GM21576 (cell line): ENCODE results near the gene GLDC.
A peak's percentile ranks its signal among the peaks of the same experiment; 100 is the strongest.
"Not testable (repeated sequence)": the region's sequence is repeated elsewhere in the genome, so short reads cannot be mapped to it uniquely, and the experiment has no call there.

Experiments
- ATAC-seq: cut with Tn5 transposase; IDR thresholded peaks from one replicate; pipeline ENCODE4 v1.9.1; 2021; ENCODE audit warnings: mild to moderate bottlenecking, moderate library complexity; ENCODE audit not compliant: unreplicated experiment

Gene GLDC

DNA sequence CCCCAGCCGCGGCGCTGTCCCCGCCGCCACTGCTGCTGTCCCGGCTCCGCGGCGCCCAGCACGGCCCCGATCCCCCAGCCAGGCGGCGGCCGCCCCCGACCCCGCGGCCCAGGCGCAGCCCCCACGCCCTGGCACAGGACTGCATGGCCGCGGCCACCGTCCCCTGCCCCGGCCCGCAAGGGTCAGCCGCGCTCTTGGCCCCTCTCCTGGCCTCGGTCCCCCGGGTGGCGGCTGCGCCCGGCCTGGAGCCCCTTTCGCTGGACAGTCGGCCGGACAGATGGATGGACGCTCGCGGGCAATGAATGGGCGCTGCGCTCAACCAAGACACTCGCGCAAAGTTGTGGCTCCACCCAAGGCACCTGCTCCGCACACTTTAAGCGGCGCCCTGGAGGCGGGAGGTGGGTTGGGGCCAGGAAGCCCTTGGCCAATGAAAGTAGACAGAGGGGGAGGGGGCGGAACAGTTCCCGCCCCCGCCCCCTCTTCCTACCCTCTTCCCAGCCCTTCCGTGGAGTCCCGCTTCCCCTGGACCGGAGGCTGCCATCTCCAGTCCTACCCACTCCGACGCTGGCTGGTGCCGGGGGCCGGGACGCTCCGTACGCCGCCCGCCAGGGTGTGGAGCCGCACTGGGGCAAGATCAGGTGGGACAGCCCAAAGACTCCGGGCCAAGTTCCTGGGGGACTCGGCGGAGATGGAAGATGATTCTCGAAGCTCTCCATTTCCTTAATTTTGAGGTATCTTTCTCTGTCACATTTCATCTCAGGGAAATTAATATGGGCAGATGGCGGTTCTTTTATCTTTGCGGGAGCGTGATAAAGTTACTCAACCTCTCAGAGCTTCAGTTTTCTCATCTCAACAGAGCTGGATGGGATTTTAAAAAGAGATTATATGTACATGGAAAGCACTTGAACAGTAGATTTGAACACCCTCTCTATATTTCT lies at the start of gene GLDC:
TSS of gene GLDC (minus strand) at position 375 of the 938 bp plus-strand sequence. CDS start at position 145, 230 bp downstream.
- peak; percentile 90 for ATAC-seq

DNA sequence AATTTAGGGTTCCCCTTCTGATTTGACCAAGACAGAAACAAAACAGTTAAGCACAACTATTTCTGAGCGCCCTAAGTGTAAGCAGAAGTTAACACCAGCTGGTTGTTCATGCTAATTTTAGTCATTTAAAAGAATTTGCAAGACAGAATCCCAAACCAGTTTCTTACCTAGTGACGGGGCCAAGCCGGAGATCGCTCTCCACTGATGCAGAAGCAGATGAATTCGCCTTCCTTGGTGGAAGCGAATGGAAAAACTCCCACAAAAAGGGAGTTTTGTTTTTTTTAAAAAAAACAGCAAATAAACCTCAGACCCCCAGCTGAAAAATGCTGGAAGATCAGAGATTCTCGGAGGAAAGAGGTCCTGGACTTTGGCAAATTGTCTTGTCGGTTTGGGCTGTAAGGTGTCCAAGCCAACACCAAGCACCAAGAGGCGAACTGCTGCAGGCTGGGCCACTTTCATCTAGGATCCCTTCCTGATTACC lies 47.4 kb upstream of the GLDC start:
- ATAC-seq, result no peak

DNA sequence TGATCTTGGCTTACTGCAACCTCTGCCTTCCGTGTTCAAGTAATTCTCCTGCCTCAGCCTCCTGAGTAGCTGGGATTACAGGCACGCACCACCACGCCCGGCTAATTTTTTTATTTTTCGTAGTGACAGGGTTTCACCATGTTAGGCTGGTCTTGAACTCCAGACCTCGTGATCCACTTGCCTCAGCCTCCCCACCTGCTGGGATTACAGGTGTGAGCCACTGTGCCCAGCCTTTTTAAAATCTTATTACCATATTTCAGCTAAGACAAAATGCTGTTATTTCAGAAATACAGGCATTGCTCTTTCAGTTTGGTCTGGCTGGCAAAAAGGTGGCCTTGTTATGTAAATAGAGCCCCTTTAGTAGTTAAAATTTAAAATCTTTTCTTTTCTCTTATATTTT lies 46.9 kb upstream of the GLDC start:
- ATAC-seq, result no peak

DNA sequence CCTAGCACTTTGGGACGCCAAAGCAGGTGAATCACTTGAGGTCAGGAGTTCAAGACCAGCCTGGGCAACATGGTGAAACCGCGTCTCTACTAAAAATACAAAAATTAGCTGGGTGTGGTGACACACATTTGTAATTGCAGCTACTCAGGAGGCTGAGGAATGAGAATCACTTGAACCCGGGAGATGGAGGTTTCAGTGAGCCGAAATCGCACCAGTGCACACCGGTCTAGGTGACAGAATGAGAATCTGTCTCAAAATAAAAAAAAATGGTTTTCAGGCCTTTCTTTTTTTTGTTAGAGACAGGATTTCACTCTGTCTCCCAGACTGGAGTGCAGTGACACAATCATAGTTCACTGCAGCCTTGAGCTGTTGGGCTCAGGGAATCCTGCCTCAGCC lies 45.1 kb upstream of the GLDC start:
- not testable (repeated sequence) for ATAC-seq

GRCh38 chr9:6689893-6690674 lies 44.6 kb upstream of the GLDC start:
- ATAC-seq, result no peak

DNA sequence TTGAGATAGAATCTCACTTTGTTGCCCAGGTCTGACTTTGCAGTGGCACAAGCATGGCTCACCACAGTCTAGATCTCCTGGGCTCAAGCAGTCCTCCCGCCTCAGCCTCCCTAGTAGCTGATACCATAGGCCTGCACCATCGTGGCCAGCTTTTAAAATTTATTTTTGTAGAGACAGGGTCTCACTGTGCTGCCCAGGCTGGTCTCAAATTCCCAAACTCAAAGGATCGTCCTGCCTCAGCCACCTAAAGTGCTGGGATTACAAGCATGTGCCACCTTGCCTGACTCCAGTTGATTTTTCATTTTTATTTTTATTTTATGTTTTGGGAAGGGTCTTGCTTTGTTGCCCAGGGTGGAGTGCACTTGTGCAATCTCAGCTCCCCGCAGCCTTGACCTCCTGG lies 41.7 kb upstream of the GLDC start:
- no peak for ATAC-seq

DNA sequence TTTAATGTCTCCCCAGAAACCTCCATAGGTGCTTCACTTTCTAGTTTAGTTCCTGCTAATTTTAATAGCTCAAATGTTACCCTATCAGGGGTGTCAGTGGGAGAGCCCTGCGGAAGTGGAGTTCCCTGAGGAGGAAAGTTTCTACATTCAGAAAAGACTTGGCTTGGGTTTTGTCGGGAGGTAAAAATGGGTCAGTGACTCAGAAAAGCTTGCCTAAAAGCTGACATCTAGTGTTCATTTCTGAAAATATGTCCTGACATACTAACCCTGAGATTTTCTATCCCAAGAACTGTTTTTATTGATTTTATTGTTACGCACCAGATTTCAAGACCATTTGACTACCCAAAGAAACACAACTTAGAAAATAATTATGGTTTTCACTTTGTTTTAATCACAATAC lies 40.9 kb upstream of the GLDC start:
- ATAC-seq, result no peak

- no peak for ATAC-seq
Measured at GRCh38 chr9:6681957-6682501, 36.5 kb upstream of the GLDC start.

GRCh38 chr9:6681147-6681956 lies 35.8 kb upstream of the GLDC start:
- peak; percentile 65 for ATAC-seq

- peak; percentile 15 for ATAC-seq
Measured at GRCh38 chr9:6680797-6681146, 35.2 kb upstream of the GLDC start.

DNA sequence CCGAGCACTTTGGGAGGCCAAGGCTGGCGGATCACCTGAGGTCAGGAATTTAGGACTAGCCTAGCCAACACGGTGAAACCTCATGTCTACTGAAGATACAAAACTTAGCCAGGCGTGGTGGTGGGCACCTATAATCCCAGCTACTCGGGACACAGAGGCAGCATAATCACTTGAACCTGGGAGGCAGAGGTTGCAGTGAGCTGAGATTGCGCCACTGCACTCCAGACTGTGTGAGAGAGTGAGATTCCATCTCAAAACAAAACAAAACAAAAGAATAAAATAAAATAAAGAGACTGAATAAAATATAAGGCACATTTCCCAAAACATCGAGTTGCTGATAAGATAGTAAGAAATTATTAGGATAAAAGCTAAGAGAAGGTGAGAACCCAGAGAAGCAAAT lies 32.3 kb upstream of the GLDC start:
- ATAC-seq, result no peak

DNA sequence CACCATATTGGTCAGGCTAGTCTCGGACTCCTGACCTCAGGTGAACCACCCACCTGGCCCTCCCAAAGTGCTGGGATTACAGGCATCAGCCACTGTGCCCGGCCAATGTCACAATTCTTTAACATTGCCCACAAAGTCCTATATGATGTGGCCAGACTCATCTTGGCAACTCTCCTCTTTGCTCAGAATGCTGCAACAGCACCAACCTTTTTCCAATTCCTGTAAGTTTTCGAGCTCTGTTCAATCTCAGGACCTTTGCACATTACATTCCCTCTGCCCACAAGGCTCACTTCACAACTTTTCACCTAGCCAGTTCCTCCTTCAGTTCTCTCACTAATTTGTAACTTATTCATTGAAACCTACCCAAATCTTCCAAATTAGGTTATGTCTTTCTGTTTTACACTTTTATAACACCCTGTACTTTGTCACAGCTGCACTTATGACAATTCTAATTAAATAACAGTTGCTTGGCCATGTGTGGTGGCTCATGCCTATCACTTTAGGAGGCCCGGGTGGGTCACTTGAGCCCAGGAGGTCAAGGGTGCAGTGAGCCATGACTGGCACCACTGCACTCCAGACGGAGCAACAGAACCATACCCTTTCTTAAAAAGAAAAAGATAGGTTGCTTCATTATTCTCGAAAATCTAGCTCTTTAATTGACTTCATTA lies 30.9 kb upstream of the GLDC start:
- no peak for ATAC-seq

GRCh38 chr9:6675268-6675667 lies 29.7 kb upstream of the GLDC start:
- ATAC-seq, result no peak

DNA sequence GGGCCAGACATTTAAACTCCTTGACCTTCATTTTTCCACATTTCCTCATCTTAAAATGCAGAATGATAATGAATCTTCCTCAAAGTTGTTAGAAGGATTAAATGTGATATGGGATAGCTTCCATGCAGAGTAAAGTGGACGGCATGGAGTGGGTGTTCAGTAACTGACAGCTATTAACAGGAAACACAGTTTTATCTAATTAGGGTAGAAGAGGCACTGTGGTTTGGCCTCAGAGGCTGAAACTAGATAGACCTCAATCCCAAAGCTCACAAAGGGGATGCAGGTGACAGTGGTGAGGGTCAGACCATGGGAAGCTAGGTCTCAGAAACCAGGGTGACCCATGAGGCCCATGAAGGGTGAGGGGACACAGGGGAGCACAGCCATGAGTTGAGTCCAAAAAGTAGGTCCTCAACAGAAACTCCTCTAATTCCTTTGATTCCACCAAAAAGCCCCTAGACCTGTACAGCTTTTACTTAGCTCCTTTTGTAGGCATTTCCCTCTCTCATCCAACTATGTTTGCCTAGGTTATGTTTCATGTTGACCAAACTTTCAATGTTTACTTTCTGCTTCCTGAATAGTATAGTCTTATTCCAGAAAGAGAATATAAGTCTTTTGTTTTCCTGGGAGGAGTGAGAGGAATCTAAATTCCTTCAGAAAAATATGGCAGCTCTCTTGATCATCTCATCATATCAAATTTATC lies 27.9 kb upstream of the GLDC start:
- no peak for ATAC-seq

- no peak for ATAC-seq
Measured at GRCh38 chr9:6672118-6672517, 26.6 kb upstream of the GLDC start.

DNA sequence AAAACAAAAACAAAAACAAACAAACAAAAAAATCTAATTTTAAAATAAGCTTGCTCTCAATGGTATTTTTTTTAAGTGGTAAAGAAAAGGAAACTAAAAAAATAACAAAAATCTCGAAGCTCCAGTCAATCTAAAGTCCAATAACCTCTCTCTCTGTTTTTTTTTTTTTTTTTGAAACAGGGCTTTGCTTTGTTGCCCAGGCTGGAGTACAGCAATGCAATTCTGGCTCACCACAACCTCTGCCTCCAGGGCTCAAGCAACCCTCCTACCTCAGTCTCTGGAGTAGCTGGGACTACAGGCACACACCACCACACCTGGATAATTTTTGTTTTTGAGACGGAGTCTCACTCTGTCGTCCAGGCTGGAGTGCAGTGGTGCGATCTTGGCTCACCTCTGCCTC lies 25.9 kb upstream of the GLDC start:
- no peak for ATAC-seq

DNA sequence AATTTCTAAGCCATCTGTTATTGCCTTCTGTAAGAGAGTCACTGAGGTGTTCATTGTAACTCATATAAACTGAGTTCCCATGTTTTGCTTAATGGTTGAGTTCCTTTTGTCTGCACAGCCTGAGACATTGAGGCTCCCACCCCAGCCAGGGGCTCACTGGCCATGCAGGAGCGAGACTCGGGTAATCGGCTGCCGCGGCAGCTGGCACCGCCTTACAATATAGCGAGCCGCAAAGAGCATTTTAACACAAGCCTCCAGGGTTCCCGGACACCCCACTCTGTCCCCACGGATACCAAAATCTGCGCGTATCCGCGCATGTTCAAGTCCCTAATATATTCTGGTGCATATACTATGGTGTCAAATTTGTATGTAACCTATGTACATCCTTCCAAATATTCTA lies 24.4 kb upstream of the GLDC start:
- no peak for ATAC-seq

DNA sequence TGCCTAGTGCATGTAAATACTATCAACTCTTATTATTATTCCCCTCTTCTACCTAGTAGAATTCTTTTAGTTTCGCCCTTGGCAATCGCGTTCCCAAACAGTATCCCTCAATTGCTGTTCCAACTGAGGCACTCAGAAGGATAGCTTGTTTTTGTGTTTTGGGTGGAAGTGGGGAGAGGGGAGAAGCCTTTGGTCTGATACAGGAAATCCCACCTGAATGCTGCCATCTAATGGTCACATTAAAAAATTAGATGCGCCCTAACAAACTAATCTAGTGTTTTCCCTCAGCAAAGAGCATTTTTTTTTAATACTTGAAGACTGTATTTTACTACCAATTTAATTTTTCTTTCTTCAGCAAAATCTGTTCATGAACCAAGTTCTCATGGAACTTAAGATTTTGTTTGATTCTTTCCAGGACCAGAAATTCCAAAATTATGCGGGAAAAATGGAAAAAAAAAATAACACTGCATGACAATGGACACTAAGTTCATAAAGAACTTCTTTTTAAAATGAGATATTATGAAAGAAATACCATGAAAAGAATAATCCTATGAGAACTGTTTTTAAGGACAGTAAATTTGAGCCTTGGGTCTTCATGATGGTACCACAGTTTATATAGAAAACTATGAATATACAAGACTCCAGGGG lies 22.2 kb upstream of the GLDC start:
- ATAC-seq, result no peak

GRCh38 chr9:6667080-6667479 lies 21.6 kb upstream of the GLDC start:
- no peak for ATAC-seq
